GM21390 (cell line): ENCODE measurements around the gene PGAP3.
"Not testable (repeated sequence)": the region's sequence is repeated elsewhere in the genome, so short reads cannot be mapped to it uniquely, and the experiment has no call there.

Experiments used
- ATAC-seq: cut with Tn5 transposase; IDR thresholded peaks from one replicate; pipeline ENCODE4 v1.9.1; 2021; ENCODE audit not compliant: unreplicated experiment

The PGAP3 gene

GRCh38 chr17:39699157-39699817, 11.4 kb upstream of the PGAP3 start:
- ATAC-seq = not testable (repeated sequence)

DNA sequence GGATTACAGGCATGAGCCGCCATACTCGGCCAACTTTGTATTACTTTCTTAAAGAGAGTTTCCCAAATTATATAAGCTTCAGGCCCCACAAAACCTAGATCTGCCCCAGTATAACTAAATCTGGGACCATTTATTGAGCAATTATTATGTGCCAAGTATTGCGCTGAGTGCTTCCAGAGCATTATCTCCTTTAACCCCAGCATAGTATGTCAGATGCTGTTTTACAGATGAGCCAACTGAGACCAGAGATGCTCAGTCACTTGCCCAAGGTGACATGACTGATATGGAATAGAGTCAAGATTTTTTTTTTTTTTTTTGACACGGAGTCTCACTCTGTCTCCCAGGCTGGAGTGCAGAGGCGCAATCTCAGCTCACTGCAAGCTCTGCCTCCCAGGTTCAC, 10.1 kb upstream of the PGAP3 start:
- no peak for ATAC-seq

- no peak for ATAC-seq
Measured at GRCh38 chr17:39696731-39697130, 8.9 kb upstream of the PGAP3 start.

DNA sequence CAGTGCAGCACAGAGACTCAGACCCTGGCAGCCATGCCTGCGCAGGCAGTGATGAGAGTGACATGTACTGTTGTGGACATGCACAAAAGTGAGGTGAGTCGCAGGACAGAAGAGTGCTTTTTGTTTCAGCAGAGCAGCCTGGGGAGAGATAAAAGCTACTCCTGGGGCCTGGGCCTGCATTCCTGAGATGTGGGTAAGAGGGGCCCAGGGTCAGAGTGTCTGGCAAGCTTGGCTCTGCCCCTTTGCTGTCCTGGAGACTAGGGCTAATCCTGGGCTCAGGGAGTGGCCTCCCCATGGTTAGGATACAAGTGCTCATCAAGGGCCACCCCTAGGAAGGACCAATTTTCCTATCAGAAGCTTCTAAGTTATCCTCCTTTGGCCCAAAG, 7.2 kb upstream of the PGAP3 start:
- ATAC-seq = no peak

GRCh38 chr17:39694593-39694992, 6.7 kb upstream of the PGAP3 start:
- no peak for ATAC-seq

DNA sequence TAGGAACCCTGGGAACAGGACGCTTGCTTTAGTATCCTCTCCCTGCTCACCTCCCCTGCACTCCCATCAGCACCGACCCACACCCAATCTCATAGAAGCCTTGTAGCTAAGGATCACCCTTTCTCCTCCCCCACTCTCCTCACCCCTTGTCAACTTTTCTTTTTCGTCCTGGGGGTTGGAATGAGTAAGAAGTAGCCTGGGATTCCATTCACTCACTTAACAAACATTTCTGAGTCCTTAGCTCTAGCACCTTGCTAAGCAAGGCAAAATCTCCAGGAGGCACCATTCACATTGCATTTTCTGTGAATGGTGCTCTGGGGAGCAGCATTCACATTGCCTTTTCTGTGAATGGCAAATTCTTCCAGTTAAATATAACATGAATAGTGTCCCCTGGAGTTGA, 1.1 kb upstream of the PGAP3 start:
- no peak for ATAC-seq

DNA sequence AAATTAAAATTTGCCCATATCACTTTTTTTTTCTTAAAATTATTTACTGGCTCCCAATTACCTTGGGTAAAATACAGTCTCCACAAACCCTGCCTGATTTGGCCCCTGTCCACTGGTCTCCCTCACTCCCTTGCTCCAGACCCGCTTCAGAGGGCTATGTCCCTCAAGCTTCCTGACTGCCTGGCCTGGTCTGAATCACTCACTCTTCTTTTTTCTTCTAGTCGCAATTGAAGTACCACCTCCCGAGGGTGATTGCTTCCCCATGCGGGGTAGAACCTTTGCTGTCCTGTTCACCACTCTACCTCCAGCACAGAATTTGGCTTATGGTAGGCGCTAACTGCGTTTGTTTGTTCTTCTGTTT, 598 bp upstream of the PGAP3 start:
- ATAC-seq = no peak

- ATAC-seq = no peak
Measured at GRCh38 chr17:39687101-39687545, 734 bp downstream of the PGAP3 start.

DNA sequence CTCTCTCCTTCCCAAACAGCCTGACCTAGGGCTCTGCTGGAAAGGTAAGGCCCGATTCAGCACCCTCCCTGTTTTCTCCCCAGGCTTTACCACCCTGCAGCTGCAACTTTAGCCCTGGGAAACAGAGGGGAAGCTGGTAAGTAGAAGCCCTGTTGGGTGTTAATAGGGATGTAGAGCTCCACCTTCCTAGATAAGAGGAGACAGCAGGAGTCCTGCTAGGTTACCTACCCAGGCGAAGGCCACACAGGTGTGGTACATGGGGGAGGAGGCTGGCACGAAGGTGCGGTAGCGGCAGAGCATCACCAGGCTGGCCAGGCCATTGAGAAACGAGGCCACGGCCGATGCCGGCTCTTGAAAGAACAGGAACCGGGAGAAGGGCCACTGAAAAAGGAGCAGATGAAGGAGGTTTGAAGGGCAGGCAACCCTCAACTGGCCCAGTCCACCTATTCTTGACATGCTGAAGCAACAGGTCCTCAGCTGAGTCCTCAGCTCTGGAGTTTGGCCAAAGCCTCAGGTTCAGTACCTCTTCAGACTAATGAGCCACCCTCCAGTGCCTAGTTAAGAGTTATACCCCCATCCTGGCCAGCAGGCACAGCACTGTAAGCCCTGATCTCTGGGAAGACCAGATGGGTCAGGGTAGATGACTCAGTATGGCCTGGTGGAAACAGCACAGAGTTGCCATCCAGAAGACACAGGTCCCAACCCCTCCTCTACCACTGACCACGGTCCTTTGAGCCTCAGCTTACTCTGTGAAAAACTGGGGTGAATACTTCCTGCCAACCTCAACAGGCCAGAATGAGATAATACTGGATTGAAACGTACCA, 3.3 kb downstream of the PGAP3 start:
- no peak for ATAC-seq

DNA sequence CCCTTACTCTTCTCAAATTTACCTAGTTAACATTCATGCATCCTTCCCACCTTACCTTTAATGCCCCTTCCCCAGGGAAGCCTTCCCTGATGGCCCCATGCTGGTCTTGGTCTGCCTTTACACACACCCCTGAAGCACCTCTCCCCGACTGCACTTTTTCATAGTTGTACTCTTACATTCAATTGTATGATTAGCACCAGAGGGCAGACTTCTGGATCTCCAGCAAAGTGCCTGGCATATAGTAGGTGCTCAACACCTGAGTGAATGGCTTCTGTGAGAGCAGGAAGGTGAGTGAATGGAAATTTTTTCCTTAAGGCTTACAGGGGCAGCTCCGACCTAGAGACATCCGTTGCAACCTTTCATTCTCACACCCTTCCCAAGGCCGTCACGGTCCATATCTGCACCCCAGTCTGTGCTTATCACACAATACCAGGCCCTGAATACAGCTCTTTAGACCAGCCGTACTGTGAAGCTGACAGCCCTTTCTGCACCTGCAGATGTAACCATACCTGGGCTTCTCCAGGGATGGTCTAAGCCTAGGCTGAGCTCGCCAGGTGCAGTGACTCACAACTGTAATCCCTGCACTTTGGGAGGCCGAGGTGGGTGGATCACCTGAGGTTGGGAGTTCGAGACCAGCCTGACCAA, 4.4 kb downstream of the PGAP3 start:
- no peak for ATAC-seq

- no peak for ATAC-seq
Measured at GRCh38 chr17:39679521-39680192, 8.2 kb downstream of the PGAP3 start.

DNA sequence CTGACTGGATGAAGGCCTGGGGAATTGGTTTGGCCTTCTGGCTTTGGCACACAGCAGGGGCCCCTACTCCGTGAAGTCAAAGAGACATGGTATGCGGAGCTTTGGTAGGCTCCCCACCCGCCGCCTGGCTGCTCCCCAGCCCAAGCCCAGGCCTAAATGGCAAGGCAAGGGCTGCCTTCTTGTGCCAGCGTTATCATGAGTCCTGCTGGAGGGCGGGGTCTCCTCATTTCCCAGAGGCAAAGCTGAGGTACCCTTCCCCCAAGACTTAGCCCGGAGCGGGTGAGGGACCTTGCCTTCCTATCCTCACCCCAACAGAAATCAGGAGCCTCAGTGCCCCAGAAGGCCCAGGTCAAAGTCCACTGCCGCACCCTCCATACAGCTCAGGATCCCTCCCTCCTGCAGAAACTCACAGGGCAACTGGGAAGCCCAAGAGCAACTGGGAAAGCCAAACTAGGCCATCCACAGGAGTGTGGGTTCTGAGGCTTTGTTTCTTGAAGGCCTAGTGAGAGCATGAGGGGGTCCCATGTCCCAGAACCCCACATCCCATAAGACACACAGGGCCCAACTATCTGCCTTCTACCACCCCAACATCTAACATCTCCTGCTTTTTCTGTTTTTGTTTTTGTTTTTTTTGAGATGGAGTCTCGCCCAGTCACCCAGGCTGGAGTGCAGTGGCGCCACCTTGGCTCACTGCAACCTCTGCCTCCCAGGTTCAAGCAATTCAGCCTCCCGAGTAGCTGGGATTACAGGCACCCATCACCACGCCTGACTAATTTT, 9.3 kb downstream of the PGAP3 start:
- ATAC-seq = no peak

DNA sequence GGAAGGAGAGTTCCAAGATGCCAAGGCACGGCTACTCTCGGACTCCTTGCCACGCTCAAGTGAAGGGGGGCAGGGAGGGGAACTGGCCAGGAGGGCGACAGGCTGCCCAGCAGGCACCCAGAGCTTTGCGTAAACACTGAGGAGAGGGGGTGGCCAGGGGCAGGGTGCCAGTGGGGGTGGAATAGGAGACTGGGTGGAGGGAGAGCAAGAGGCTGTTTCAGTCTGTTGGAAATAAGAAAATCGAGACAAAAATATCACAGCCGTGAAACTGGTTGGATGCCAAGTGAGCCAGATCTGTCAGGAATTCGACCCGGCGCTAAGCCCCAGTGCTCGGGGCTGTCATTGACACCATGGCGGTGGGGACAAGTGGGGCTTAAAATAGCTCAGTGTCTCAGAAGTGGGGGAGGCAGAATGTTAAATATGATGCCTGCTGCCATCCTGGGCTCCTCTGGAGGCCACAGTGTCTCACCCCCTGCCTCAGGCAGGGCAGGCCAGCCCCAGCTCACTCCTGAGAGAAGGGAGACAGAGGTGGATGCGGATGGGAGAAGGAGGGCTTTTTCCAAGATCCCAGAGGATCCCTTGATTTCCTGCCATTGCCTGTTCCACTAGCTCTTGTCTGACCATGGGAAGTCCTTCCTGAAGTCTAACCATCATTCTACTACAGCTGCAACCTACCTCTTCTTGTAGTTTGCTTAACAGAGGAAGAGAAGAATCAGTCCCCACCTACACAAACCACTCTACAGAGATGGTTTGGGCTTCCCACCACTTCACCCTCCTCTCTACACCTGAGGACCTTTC, 10.1 kb downstream of the PGAP3 start:
- no peak for ATAC-seq

DNA sequence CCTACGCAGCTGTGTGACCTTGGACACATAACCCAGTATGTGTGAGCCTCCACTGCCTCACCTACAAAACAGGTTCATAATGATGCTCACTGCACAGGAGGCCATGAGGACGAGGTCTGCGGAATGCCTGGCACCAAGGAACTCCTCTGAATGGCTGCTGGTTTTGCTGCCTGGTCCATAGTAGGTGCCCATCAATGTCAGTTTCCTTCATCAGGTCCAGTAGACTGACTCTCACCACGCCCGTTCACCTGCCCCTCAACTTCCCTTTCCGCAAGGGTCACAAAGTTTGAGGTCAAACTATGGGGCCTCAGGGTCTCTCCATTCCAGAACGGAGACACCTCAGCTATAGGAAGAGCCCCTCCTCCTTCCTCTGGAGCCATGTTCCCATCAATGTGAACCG, 10.8 kb downstream of the PGAP3 start:
- no peak for ATAC-seq

DNA sequence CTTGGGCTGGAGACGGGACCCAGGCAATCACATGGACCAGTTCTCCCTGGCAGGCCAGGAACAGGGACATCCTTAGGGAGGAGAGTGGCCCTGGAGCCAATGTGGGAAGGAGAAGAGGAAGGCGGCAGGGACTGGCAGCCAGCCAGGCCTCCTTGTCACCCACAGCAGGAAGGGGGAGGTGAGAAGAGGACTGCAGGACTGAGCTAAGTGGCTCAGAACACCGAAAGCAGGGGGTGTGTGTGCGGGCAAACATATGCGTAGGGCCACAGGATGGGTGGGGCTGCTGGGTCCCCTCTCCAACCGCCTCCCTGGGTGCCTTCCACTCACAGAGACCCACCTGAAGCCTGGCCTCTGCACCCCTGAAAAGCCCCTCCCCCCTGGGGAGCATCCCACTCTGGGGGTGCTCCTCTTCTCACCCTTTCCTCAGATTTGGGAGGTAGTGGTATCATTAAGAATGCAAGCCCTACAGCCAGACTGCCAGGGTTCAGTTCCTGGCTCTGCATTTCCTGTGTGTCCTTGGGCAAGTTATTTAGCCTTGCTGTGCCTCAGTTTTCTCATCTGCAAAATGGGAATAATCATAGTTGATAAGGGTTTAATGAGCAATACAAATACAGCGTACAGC, 11.5 kb downstream of the PGAP3 start:
- no peak for ATAC-seq

DNA sequence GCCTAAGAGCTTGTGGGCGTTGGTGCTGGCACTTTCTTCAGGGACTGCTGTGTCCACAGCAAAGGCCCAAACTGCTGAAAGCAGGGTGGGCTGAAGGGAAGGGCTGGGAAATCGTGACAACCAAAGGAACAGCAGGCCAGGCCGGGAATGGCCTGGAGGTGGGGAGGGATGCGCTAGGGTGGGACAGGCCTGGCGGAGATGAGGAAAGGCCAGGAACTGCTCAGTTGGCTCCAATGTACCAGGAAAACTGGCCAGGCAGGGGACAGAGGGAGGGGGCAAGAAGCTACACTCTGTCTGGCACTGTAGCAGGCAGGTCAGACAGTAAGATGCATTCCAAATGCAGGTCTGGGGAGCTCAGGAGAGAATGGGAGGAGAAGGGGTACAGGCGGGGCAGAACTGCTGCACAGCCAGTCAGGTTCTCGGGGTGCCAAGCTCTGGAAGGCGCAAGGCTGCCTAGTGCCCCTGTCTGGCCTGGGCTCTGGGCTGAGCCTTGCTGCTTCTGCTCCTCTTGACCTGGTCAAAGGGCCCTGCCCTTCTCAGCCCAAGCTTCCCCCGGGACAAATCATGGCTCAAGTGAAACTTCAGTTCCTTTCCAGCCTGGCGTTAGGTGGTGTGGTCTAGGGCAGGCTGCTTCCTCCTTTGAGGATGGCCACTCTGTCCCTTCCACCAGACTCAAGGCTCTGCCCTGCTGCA, 12.3 kb downstream of the PGAP3 start:
- ATAC-seq = no peak

GRCh38 chr17:39674702-39675389, 13.0 kb downstream of the PGAP3 start:
- no peak for ATAC-seq

GRCh38 chr17:39674179-39674578, 13.7 kb downstream of the PGAP3 start:
- no peak for ATAC-seq
